ENCODE data around the gene TRMT1. TPM values are rescaled to one million over a fixed set of nuclear protein-coding genes. Genes with fewer than 3 reads are reported as not detected.

The TRMT1 gene
- total RNA-seq, 1 experiment from 2014 or later = 106 TPM

DNA sequence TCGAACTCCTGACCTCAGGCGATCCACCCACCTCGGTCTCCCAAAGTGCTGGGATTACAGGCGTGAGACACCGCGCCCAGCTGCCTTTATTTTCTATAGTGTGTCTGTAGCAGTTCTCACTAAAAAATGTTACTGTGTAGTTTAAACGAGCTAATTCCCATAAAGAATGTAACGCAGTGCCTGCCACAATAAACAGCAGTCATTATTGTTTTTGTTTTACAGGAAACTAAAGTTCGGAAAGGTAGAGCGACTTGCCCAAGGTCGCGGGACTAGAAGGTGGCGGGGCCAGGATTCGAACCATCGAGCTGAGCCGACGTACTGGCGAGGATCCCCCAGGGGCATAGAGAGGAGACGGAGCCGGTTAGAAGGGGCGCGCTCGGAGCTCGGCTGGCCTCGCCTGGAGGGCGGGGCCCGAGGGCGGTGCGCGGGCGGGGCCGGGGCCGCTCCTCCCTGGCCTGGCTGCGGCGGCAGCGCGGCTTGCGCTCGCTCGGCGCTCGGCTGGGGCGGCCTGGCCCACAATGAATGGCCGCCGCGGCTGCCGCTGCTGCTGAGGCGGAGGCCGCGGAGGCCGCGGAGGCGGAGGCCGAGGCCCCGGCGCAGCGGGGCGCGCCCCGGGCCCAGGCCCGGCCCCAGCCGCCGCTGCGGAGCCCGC, 1.4 kb upstream of the TRMT1 start, which contains the start of gene NACC1:
NACC1 (plus strand) TSS at position 493 of the 652 bp plus-strand sequence. CDS start 16,944 bp downstream, outside the sequence.
- Mint-ChIP-seq H3K4me3 (peak within 1 kb of the TSS; percentile 96), H3K27me3 (ENCODE audit: low read depth) (no peaks in the 10 kb centered on the region; the same call in 1 of the 2 replicates), H3K36me3 (peaks cover 11% of the 10 kb centered on the region; the same call in 1 of the 2 replicates), H3K27ac (peak within 1 kb of the TSS; percentile 98), H3K4me1 (peaks cover 52% of the 10 kb centered on the region), H3K9me3 (no peaks in the 10 kb centered on the region)
- ATAC-seq (peak; percentile 68), DNase-seq (ENCODE audit: low spot score) (peak; percentile 93)
- TF ChIP-seq NFE2L1 (CRISPR knock-in tag; IDR thresholded peaks at IDR 0.05) (no peak), CBFB (CRISPR knock-in tag; IDR thresholded peaks at IDR 0.05; ENCODE audit: low read depth) (no peak), ZNF121 (CRISPR knock-in tag; IDR thresholded peaks at IDR 0.05) (peak; percentile 59; the same call in 1 of the 2 replicates), SP1 (CRISPR knock-in tag; conservative IDR thresholded peaks at IDR 0.05) (peak; percentile 93), FOXK1 (CRISPR knock-in tag; IDR thresholded peaks at IDR 0.05) (peak; percentile 7; the same call in 1 of the 2 replicates), TCF7 (CRISPR knock-in tag; IDR thresholded peaks at IDR 0.05; ENCODE audit: low read depth) (0 out of 2 replicates have a peak, but pooled peaks have one; percentile 58), NR1H2 (CRISPR knock-in tag; IDR thresholded peaks at IDR 0.05) (no peak)
- TF ChIP-seq, protein P1, sequence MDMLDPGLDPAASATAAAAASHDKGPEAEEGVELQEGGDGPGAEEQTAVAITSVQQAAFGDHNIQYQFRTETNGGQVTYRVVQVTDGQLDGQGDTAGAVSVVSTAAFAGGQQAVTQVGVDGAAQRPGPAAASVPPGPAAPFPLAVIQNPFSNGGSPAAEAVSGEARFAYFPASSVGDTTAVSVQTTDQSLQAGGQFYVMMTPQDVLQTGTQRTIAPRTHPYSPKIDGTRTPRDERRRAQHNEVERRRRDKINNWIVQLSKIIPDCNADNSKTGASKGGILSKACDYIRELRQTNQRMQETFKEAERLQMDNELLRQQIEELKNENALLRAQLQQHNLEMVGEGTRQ (CRISPR knock-in tag; IDR thresholded peaks at IDR 0.05) = peak; percentile 58; the same call in 1 of the 2 replicates
- ChIA-PET POLR2A (interaction anchor here (0.5 to 3.3 kb wide), 11 partner anchors 9 to 227 kb away, joined by 3 to 30 read pairs (median 5); partner anchors contain the start of genes GCDH, IER2 and STX10), CTCF (interaction anchor here (0.5 to 3.7 kb wide), 12 partner anchors 13 to 152 kb away, joined by 3 to 16 read pairs (median 6); partner anchors contain the start of genes IER2 and STX10)

DNA sequence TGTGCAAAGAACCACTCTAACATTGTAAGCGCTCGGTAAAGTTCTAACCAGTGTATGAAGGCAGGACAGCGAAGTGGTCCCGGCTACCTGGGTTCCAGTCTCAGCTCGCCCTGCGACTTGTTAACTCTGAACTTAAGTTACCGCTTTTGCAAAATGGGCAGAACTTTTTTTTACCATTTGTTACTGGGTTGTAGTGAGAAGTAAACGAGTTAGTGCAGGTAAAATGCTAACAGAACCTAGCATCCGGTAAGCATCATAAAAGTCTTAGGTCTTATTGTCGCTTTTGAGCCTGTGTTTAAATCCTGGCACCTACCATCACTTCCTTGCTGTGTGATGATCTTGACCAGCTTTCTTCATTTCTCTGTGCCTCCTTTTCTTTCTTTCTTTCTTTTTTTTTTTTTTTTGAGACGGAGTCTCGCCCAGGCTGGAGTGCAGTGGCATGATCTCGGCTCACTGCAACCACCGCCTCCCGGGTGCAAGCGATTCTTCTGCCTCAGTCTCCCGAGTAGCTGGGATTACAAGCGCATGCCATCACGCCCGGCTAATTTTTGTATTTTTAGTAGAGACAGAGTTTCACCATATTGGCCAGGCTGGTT, 734 bp upstream of the TRMT1 start:
- Mint-ChIP-seq H3K27ac (peak overlapping the region; percentile 98), H3K27me3 (ENCODE audit: low read depth) (no peaks in the 10 kb centered on the region; the same call in 1 of the 2 replicates), H3K9me3 (no peaks in the 10 kb centered on the region), H3K36me3 (peaks cover 11% of the 10 kb centered on the region; the same call in 1 of the 2 replicates), H3K4me3 (peak overlapping the region; percentile 96), H3K4me1 (peaks cover 48% of the 10 kb centered on the region)
- ATAC-seq = no peak
- ChIA-PET POLR2A (interaction anchor here (0.5 to 3.3 kb wide), 10 partner anchors 9 to 152 kb away, joined by 3 to 30 read pairs (median 6); partner anchors contain the start of genes IER2 and STX10), CTCF (interaction anchor here (0.5 to 3.7 kb wide), 9 partner anchors 12 to 152 kb away, joined by 3 to 16 read pairs (median 6); no protein-coding TSS in a partner anchor)
- no peak for DNase-seq (ENCODE audit: low spot score)
- TF ChIP-seq CBFB (CRISPR knock-in tag; IDR thresholded peaks at IDR 0.05; ENCODE audit: low read depth) = no peak
- no peak for TF ChIP-seq EMX1 (CRISPR knock-in tag; IDR thresholded peaks at IDR 0.05)
- TF ChIP-seq, protein P2, sequence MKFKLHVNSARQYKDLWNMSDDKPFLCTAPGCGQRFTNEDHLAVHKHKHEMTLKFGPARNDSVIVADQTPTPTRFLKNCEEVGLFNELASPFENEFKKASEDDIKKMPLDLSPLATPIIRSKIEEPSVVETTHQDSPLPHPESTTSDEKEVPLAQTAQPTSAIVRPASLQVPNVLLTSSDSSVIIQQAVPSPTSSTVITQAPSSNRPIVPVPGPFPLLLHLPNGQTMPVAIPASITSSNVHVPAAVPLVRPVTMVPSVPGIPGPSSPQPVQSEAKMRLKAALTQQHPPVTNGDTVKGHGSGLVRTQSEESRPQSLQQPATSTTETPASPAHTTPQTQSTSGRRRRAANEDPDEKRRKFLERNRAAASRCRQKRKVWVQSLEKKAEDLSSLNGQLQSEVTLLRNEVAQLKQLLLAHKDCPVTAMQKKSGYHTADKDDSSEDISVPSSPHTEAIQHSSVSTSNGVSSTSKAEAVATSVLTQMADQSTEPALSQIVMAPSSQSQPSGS (CRISPR knock-in tag; IDR thresholded peaks at IDR 0.05; ENCODE audit: borderline replicate concordance, low read depth) = no peak
- TF ChIP-seq SOX15 (CRISPR knock-in tag; IDR thresholded peaks at IDR 0.05) = no peak
- TF ChIP-seq OVOL2 (CRISPR knock-in tag; IDR thresholded peaks at IDR 0.05; ENCODE audit: borderline replicate concordance) = no peak
- no peak for TF ChIP-seq ZNF671 (CRISPR knock-in tag; IDR thresholded peaks at IDR 0.05)
- TF ChIP-seq, protein P3, sequence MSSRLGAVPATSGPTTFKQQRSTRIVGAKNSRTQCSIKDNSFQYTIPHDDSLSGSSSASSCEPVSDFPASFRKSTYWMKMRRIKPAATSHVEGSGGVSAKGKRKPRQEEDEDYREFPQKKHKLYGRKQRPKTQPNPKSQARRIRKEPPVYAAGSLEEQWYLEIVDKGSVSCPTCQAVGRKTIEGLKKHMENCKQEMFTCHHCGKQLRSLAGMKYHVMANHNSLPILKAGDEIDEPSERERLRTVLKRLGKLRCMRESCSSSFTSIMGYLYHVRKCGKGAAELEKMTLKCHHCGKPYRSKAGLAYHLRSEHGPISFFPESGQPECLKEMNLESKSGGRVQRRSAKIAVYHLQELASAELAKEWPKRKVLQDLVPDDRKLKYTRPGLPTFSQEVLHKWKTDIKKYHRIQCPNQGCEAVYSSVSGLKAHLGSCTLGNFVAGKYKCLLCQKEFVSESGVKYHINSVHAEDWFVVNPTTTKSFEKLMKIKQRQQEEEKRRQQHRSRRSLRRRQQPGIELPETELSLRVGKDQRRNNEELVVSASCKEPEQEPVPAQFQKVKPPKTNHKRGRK (CRISPR knock-in tag; IDR thresholded peaks at IDR 0.05; ENCODE audit: borderline replicate concordance) = no peak
- no peak for TF ChIP-seq TEAD4 (CRISPR knock-in tag; IDR thresholded peaks at IDR 0.05)
- TF ChIP-seq CREM (CRISPR knock-in tag; IDR thresholded peaks at IDR 0.05) = no peak
- no peak for TF ChIP-seq SP1 (CRISPR knock-in tag; conservative IDR thresholded peaks at IDR 0.05)
- no peak for TF ChIP-seq ZNF317 (CRISPR knock-in tag; IDR thresholded peaks at IDR 0.05; ENCODE audit: borderline replicate concordance, low read depth)
- no peak for TF ChIP-seq ELF4 (CRISPR knock-in tag; IDR thresholded peaks at IDR 0.05; ENCODE audit: low read depth)
- TF ChIP-seq TEAD1 (CRISPR knock-in tag; IDR thresholded peaks at IDR 0.05) = no peak

All from WTC11 (cell line).